ENCODE results near the gene CARS2. TPM values are rescaled to one million over a fixed set of nuclear protein-coding genes. Genes with fewer than 3 reads are reported as not detected.

Gene CARS2
- polyA plus RNA-seq, 1 donor (not counting 4 experiments of a cell fraction or from before 2014, with no cell fraction given) = 90.0 TPM

- no peaks in the 10 kb centered on the region for H3K27me3 ChIP-seq (ENCODE audit: control insufficient read depth, extremely low read depth, insufficient read depth, low read length)
- H3K27ac ChIP-seq (ENCODE audit: control insufficient read depth, insufficient read depth, low read length) = no peak overlapping the region
- H4K20me1 ChIP-seq (ENCODE audit: control insufficient read depth, extremely low read depth, insufficient read depth, low read length) = no peaks in the 10 kb centered on the region
- FAIRE-seq (no peak), DNase-seq (ENCODE audit: low read depth, low spot score) (no peak)
- H3K9ac ChIP-seq (ENCODE audit: control insufficient read depth, extremely low read depth, insufficient read depth, low read length) = no peak overlapping the region
- no peaks in the 10 kb centered on the region for H3K4me1 ChIP-seq (ENCODE audit: control insufficient read depth, extremely low read depth, insufficient read depth, low read length)
- H3K9me1 ChIP-seq (ENCODE audit: control insufficient read depth, extremely low read depth, insufficient read depth, low read length) = no peaks in the 10 kb centered on the region
- peaks cover 2% of the 10 kb centered on the region for H3K79me2 ChIP-seq (ENCODE audit: control insufficient read depth, insufficient read depth, low read length)
- H3K9me3 ChIP-seq (ENCODE audit: control insufficient read depth, low read depth, low read length) = no peaks in the 10 kb centered on the region
- no peak for TF ChIP-seq CTCF (optimal IDR thresholded peaks at IDR 0.05 in 1 of 3, IDR thresholded peaks at IDR 0.05 in 1 of 3, conservative IDR thresholded peaks at IDR 0.05 in 1 of 3; ENCODE audit: extremely low read depth in 1 of 3, insufficient read depth in 2 of 3, low read length in 3 of 3)
- TF ChIP-seq EZH2 (IDR thresholded peaks at IDR 0.05; ENCODE audit: low read length) = no peak
- H3K4me3 ChIP-seq (ENCODE audit: control insufficient read depth in 2 of 3, extremely low read depth in 1 of 3, insufficient read depth in 2 of 3, low read depth in 1 of 3, low read length in 3 of 3) = no peak overlapping the region
- H3K4me2 ChIP-seq (ENCODE audit: control insufficient read depth, extremely low read depth, insufficient read depth, low read depth, low read length) = no peak overlapping the region
- dilution Hi-C loops (cut with MboI; ENCODE audit: extremely low pct_ligation_motif_present, low sequenced_read_pairs) = no loop called here
- H3K36me3 ChIP-seq (ENCODE audit: control insufficient read depth in 2 of 2, extremely low read depth in 1 of 2, insufficient read depth in 2 of 2, low read length in 2 of 2) = peaks cover 9 to 21% of the 10 kb centered on the region in 2 experiments
- H2AFZ ChIP-seq (ENCODE audit: control insufficient read depth, low read length) = no peak overlapping the region
These were observed 53.2 kb downstream of the CARS2 start for GRCh38 chr13:110652764-110653163.

GRCh38 chr13:110652231-110652730 lies 53.6 kb downstream of the CARS2 start:
- Histone ChIP-seq H3K9ac (ENCODE audit: control insufficient read depth, extremely low read depth, insufficient read depth, low read length) (no peak overlapping the region), H2AFZ (ENCODE audit: control insufficient read depth, low read length) (no peak overlapping the region), H3K4me2 (ENCODE audit: control insufficient read depth, extremely low read depth, insufficient read depth, low read depth, low read length) (no peak overlapping the region), H3K4me3 (ENCODE audit: control insufficient read depth in 2 of 3, extremely low read depth in 1 of 3, insufficient read depth in 2 of 3, low read depth in 1 of 3, low read length in 3 of 3) (no peak overlapping the region), H3K36me3 (ENCODE audit: control insufficient read depth in 2 of 2, extremely low read depth in 1 of 2, insufficient read depth in 2 of 2, low read length in 2 of 2) (peaks cover 8 to 21% of the 10 kb centered on the region in 2 experiments), H3K27me3 (ENCODE audit: control insufficient read depth, extremely low read depth, insufficient read depth, low read length) (no peaks in the 10 kb centered on the region), H4K20me1 (ENCODE audit: control insufficient read depth, extremely low read depth, insufficient read depth, low read length) (no peaks in the 10 kb centered on the region), H3K9me1 (ENCODE audit: control insufficient read depth, extremely low read depth, insufficient read depth, low read length) (no peaks in the 10 kb centered on the region), H3K79me2 (ENCODE audit: control insufficient read depth, insufficient read depth, low read length) (no peaks in the 10 kb centered on the region), H3K4me1 (ENCODE audit: control insufficient read depth, extremely low read depth, insufficient read depth, low read length) (no peaks in the 10 kb centered on the region), H3K9me3 (ENCODE audit: control insufficient read depth, low read depth, low read length) (no peaks in the 10 kb centered on the region), H3K27ac (ENCODE audit: control insufficient read depth, insufficient read depth, low read length) (no peak overlapping the region)
- dilution Hi-C loops (cut with MboI; ENCODE audit: extremely low pct_ligation_motif_present, low sequenced_read_pairs) = no loop called here
- no peak for DNase-seq (ENCODE audit: low read depth, low spot score)
- no peak for FAIRE-seq
- no peak for TF ChIP-seq CTCF (optimal IDR thresholded peaks at IDR 0.05 in 1 of 3, IDR thresholded peaks at IDR 0.05 in 1 of 3, conservative IDR thresholded peaks at IDR 0.05 in 1 of 3; ENCODE audit: extremely low read depth in 1 of 3, insufficient read depth in 2 of 3, low read length in 3 of 3)
- no peak for TF ChIP-seq EZH2 (IDR thresholded peaks at IDR 0.05; ENCODE audit: low read length)
